Sciatic nerve (tissue), 2 donors: ENCODE data around the gene APOBEC3H. TPM values are rescaled to one million over a fixed set of nuclear protein-coding genes. Genes with fewer than 3 reads are reported as not detected.
A peak's percentile ranks its signal among the peaks of the same experiment; 100 is the strongest.

Experiments used
- ATAC-seq: fragments of 200-7000 bp; cut with Tn5 transposase; one replicate; pipeline ENCODE4 v1.9.1; 2020; ENCODE audit warnings: mild to moderate bottlenecking, moderate library complexity
- DNase-seq: peaks from one replicate; pipeline ENCODE4 v3.0.0-alpha.2; 2020; ENCODE audit warnings: low spot score
- intact Hi-C: fragments of 100-400 bp; cut with DNase I; formaldehyde crosslinking; loops from one replicate; pipeline ENCODE4 v1.14.2; 2022
- total RNA-seq: library from RNA; stranded (reverse); fragmentation: NEBNext Ultra II Directional; extraction: Animal tissue kit (Norgen Biotek cat#: 25700); gene quantifications from one replicate; pipeline ENCODE4 v1.2.1, GENCODE V29; 2021
- donor health status: DM: no; HTN: no; CAD: no.
- donor health status: DM: no; HTN: no; CAD: no.

The APOBEC3H gene
- total RNA-seq, 1 donor from 2014 or later = 1.1 TPM

DNA sequence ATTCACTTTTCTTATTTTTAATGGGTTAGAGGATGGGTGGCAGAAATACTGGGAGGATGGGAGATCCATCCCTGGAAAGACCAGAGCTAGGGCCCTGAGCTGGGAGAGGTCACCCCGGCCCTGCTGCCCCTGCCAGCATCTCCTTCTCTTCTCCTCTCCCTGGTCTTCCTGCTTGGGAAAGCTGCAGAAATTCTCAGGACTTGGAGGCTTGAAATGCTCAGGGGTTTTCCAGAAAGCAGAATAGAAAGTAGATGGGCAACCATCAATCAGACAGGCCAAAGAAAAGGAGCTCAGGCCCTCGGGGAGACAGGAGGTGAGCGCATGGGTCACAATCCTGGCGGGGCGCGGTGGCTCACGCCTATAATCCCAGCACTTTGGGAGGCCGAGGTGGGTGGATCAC lies 1.5 kb downstream of the APOBEC3H start:
- no peak for DNase-seq
- intact Hi-C loops = no loop called here
- no peak for ATAC-seq

DNA sequence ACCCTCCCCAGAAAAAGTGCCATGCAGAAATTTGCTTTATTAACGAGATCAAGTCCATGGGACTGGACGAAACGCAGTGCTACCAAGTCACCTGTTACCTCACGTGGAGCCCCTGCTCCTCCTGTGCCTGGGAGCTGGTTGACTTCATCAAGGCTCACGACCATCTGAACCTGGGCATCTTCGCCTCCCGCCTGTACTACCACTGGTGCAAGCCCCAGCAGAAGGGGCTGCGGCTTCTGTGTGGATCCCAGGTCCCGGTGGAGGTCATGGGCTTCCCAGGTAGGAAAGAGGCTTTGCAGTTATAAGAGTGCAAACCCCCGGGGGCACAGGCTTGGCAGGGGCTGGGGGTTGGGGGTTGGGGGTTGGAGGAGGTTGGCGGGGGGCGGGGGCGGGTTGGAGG lies 4.2 kb downstream of the APOBEC3H start:
- DNase-seq (no peak), ATAC-seq (no peak)
- intact Hi-C loops = no loop called here

DNA sequence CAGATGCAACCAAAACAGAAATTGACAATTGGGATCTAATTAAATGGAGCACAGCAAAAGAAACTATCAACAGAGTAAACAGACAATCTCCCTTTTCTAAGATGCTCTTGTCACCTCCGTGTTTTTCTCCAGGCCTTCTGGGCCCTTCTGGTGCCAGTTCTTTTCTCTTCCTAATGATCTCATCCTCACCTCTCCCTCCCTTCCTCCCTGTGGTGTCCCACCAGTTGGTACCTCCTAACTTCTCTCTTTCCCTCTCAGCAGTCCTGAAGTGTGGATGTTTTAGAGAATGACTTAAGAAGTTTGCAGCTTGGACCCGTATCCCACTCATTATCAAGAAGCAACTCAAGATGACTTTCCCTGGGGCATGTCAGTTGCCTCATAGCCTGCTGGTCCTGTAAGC lies 6.4 kb downstream of the APOBEC3H start:
- DNase-seq (no peak), ATAC-seq (no peak)
- intact Hi-C loops = no loop called here

DNA sequence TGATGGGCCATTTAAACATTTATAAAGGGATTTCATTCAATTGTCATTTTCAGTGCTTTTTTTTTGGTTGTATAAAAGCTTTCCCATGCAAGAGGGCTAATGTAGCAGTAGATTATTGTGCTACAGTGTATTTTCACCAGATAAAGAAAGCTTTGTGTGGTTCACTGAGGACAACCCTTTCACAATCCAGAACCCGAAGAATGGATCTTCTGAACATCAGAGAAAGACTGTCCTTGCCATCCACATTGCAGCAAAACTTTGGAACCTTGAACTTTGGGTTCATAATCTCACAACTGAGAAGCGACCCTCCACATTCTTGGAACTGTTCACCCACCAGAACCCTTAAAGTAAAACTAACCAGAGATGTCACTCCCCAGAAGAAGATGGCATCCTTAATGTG lies 9.3 kb downstream of the APOBEC3H start:
- DNase-seq (no peak), ATAC-seq (no peak)
- intact Hi-C loops = no loop called here

DNA sequence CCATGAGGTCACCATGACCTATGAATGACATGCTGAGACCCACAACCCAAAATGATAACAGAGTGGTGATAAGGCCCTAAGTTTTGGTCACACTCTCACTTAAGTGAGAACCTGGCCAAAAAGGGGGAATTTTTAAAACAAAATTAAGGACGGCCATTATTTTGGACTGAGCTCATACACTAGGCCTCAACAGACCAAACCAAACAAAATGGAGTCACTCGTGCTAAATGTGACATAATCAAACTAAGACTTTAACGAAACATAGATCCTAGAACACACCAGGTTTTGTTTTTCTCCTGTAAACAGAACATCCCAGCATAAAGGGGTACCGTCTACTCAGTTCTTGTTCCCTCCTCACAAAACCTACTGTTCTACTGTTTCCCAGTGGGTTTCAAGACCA lies 11.4 kb downstream of the APOBEC3H start:
- DNase-seq (no peak), ATAC-seq (no peak)
- intact Hi-C loops = no loop called here

DNA sequence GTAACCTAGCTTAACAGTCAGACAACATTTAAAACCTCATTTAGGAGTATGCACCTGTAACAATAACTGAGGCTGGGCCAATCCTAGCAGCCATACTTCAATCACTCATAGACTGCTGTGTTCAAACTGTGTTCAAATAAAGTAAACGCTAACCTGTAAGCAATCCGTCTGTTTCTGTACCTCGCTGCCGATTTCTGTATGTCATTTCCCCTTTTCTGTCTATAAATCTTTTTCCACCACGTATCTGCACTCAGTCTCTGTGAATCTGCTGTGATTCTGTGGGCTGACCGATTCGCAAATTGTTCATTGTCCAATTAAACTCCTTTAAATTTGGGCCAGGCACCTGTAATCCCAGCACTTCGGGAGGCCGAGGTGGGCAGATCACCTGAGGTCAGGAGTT lies 12.3 kb downstream of the APOBEC3H start:
- intact Hi-C loops = no loop called here
- no peak for DNase-seq
- no peak for ATAC-seq

DNA sequence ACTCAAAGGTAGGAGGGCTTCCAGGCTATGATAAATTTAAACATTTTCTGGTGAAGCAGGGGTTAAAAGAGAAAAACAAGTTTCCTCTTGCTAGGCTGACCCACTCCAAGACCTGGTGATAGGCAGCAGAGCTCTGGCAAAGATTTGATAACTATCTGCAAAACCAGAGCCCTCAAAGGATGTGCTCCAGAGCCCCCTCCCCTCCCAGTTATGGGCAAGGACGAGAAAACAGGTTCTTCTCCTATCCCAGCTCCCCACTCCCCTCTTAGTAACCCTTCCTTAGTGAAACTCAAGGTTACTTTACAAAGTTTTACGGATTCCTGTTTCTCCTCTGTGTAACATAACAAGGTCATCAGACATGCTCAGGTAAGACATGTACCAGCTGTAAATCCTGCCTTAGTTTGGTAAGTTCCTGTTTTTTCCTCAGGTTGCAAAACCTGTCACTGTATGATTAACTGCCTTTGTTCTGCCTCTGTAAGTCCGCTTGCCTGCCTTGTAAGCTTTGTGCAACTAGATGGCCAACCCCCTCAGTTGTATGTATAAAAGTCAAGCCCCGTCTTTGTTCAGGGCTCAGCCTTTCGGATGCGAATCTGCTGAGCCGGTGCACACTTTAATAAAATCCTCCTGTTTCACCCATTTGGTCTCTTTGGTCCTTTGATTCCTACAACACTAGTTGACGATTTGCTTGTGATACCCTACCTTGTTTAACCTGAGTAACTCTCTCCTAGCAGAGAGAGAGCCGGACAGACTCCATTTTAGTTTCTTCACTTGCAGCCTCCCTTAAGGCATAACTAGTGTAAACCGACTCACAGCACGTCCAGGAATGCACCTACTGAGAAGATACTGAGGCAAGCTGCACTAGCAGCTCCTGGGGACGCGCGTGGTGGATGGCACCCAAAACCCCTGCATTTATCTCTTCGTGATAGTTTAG lies 13.9 kb downstream of the APOBEC3H start:
- ATAC-seq (no peak), DNase-seq (no peak)
- intact Hi-C loops = no loop called here

DNA sequence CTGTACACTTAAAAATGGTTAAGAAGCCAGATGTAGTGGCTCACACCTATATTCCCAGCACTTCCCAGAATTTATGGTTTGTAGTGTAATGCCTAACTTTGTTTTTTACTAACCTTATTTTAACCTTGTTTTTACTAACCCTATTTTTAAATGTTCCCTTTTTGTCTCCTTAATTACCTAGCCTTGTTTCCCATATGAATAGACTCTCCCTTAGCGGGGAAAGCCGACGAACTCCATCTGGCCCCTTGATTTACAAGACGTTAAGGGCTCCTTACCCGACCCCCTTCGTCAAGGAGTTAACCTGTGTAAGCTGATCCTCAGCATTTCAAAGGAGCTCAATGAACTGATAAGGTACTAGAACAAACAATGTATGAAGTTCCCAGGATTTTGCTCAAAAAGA lies 17.1 kb downstream of the APOBEC3H start:
- ATAC-seq (no peak), DNase-seq (no peak)
- intact Hi-C loops = no loop called here

DNA sequence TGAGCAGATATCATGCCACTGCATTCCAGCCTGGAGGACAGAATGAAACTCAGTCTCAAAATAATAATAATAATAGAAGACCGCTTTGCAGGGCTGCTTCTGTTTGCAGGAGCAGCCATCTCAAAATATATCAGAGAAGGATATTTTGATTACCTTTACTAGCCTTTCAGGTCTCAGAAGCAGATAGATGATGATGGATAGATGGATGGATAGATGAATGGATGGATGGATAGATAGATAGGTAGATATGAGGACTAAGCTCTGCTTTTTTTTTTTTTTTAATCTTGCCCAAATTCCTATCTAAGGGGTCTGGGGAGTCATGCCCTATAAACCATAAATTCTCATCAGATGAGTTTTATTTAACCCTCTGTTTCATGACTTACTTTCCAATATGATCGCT lies 18.5 kb downstream of the APOBEC3H start:
- intact Hi-C loops = no loop called here
- DNase-seq (no peak), ATAC-seq (no peak)

DNA sequence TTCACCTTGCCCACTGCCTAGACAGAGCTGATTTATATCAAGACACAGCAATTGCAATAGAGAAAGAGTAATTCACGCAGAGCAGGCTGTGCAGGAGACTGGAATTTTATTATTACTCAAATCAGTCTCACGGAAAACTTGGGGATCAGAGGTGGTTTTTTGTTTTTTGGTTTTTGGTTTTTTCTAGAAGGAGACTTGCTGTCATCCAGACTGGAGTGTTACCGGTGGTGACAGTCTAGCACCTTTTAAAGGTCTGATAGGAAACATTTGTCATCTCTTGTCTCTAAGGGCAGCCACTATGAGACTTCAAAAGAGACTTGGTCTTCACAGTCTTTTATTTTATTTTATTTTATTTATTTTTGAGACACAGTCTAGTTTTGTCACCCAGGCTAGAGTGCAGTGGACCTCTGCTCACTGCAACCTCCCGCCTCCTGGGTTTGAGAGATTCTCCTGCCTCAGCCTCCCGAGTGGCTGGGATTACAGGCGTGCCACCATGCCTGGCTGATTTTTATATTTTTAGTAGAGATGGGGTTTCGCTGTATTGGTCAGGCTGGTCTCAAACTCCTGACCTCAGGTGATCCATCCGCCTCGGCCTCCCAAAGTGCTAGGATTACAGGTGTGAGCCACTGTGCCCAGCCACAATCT lies 19.1 kb downstream of the APOBEC3H start:
- ATAC-seq (no peak), DNase-seq (no peak)
- intact Hi-C loops = no loop called here

DNA sequence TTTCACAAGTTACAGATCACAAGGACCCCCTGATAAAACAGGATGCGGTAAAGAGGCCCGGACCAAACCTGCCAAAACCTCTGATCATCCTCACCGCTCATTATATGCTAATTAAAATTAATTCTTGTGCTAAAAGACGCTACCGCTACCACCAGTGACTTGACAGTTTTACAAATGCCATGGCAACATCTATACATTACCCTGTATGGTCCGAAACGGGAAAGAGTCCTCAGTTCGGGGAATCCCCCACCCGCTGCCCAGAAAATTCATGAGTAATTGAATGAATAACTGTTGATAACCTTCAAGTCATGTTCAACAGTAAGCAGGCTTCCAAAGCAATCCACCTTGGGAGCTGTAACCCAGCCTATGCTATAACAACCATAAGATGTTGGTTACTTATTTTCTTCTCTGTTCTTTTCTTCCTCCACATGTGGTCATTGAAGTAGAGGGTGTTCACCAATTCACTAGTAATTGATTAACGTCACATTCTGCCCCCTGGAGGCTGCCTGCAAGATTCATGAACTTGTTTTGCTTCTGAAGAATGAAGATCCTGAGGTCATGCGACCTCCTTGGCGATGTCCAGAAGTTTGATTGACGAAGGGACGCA lies 20.6 kb downstream of the APOBEC3H start:
- intact Hi-C loops = no loop called here
- no peak for DNase-seq
- ATAC-seq = peak; percentile 24

DNA sequence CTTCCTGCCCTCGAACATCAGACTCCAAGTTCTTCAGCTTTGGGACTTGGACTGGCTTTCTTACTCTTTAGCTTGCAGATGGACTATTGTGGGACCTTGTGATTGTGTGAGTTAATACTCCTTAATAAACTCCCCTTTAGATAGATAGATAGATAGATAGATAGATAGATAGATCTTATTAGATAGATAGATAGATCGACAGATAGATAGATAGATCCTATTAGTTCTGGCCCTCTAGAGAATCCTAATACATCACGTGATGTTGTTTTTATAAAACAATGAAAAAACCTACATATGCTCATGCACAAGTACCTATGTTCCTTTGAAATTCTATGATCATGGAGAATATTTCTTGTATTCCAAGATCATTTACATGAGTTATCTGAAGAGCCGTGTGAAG lies 23.9 kb downstream of the APOBEC3H start:
- intact Hi-C loops = no loop called here
- ATAC-seq = no peak

DNA sequence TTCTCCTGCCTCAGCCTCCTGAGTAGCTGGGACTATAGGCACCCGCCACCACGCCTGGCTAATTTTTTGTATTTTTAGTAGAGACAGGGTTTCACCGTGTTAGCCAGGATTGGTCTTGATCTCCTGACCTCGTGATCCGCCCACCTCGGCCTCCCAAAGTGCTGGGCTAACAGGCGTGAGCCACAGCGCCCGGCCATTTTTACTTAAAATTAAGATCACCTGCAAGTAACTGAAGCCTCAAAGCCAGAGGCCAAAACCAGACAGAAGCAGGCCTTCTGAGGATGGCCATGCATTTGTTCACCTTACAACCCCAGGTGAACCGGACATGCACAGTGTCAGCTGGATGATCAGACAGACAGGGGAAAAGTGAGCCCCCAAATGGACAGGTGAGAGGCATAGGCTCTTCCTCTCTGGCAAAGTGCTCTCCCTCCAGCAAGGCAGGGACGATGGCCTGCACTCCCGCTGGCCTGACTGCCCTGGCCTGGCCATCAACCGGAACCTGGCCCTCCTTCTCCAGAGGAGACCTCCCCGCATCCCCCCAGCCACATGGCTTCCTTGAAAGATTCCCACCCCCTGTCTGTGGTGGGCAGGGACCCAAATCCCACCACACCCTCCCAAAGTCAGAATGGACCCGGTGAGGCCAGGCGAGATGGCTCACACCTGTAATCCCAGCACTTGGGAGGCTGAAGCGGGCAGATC lies 25.9 kb downstream of the APOBEC3H start:
- intact Hi-C loops = no loop called here
- ATAC-seq (peak; percentile 22), DNase-seq (no peak)

More for the DNA sequence above, 23.9 kb downstream of the APOBEC3H start:
- no peak for DNase-seq

DNA sequence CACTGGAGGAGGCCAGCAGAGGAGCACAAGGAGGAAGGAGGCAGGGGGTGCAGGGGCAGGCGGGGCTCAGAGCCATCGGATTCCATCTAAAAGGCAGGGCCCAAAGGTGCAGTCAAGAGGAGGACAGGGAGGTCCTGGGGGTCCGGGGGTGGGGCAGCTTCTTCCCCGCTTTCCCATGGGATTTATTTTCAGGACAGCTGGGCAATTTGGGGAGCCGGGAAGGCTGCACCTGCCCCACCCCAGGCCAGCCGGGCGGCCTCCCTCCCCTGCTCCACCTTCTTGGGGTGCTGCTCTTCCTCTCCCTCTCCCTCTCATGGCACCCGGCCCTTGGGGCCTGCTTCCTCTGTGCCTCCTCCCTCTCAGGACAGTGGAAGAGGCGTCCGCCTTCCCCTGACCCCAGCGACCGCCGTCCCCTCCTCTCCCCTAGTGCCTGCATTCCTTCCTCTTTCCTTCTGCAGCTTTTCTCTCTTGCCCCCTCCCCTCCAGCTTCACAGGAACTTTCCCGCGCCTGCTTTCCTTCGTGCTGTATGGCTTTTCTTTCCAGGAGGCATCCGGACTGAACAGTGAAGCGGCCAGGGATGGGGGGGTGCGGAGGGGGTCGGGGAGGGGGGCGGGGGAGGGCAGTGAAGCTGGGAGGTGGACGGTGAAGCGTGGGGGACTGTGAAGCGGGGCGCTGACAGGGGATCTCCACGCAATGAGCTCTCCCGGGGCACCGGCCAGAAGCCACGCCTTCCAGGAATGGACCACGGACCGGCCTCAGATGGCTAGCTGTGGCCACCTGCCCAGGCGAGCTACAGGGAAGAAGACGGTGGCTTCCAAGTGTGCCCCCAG lies 26.9 kb downstream of the APOBEC3H start:
- intact Hi-C loops = no loop called here
- DNase-seq = no peak
- peak; percentile 29 for ATAC-seq

DNA sequence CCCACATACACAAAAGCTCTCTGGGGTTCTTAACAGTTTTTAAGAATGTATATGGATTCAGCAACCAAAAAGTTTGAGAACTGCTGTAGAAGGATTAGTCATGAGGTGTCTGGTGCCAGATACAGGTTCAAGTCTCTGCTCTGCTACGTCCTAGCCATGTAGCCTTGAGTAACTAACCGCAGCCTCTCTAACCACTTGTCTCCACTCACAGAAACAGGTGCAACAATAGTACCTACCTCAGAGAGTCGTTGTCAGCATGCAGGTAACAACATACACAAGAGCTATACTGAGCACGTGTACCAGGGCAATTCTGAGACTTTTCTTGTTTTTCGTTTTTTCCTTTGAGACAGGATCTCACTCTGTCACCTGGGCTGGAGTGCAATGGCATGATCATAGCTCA lies 28.6 kb downstream of the APOBEC3H start:
- ATAC-seq = no peak
- intact Hi-C loops = no loop called here
- DNase-seq = no peak

DNA sequence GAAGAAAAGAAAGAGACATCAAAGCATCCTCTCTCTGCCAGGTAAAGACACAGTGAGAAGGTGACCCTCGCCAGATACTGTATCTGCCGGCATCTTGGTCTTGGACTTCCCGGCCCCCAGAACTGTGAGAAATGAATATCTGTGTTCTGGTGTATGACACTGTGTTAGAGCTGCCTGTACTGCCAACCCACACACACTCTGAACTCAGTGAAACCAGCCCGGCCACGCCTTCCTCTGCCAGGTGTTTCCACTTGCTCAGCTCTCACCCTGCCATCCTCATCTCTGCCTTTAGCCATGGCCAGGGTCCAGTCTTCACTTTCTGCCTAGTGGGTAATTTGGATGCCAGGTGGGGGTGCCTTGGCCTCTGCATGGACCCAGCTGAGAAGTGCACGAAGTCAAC lies 31.5 kb downstream of the APOBEC3H start:
- no peak for ATAC-seq
- no peak for DNase-seq
- intact Hi-C loops = no loop called here

DNA sequence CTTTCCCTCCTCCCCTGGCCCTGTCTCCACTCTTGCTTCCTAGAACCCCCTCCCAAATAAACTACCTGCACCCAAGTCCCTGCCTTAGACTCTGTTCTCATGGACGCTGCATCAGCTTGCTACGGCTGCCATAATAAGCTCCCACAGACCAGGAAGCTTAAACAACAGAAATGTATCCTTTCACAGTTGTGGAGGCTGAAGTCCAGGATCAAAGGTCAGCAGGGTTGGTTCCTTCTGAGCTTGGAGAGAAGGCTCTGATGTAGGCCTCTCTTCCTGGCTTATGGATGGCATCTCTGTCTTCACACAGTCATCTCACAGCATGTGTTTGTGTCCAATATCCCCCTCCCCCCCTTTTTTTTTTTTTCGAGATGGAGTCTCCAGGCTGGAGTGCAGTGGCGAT lies 32.0 kb downstream of the APOBEC3H start:
- intact Hi-C loops = no loop called here
- ATAC-seq (no peak), DNase-seq (no peak)

DNA sequence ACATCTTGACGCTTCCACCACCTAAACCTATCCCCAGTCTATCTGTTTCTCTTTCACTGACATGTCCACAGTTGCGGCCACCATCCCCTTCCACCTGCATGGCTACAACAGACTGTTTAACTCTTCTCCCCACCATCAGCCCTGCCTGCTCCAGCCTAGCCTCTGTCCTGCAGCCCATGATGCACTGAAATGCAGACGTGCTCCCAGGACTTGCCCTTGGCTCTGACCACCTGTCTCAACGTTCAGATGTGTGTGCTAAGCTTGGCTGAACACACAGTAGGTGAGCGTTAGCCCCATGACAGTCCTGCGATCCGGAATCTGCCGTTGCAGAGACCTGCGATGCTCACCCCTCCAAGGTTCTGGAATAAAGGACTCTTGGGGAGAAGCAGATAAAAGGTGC lies 32.7 kb downstream of the APOBEC3H start:
- DNase-seq (no peak), ATAC-seq (no peak)
- intact Hi-C loops = loop anchor here (5.0 kb wide), 1 partner anchor 262 kb away; no protein-coding TSS in a partner anchor
